Kidney capillary endothelial cell (primary cell): ENCODE measurements around the gene NEIL1.
"Not testable (repeated sequence)": the region's sequence is repeated elsewhere in the genome, so short reads cannot be mapped to it uniquely, and the experiment has no call there.

Experiments used
- DNase-seq: peaks from one replicate; pipeline ENCODE4 v3.0.0-alpha.2; 2018; ENCODE audit warnings: low spot score

Gene NEIL1, protein sequence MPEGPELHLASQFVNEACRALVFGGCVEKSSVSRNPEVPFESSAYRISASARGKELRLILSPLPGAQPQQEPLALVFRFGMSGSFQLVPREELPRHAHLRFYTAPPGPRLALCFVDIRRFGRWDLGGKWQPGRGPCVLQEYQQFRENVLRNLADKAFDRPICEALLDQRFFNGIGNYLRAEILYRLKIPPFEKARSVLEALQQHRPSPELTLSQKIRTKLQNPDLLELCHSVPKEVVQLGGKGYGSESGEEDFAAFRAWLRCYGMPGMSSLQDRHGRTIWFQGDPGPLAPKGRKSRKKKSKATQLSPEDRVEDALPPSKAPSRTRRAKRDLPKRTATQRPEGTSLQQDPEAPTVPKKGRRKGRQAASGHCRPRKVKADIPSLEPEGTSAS

DNA sequence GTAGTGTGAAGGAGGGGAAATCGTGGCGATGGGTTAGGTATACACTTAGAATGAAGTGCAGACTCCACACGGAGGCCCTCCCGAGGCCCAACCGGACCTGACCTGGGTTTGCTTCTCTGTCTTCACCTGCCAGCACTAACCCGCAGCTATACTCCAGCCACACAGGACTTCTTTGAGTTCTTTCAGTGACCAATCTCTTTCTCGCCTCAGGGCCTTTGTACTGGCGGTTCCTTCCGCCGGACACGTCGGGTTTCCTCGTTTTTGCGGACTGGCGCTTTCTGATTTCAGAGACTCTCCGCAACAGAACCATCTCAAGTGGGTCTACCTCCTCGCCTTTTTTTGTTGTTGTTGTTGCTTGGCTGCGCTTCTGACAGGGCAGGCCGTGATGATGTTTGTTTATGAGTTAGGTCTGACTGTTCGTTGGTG is at the start of gene NEIL1:
Gene NEIL1 (plus strand): TSS at position 244 of the 426 bp plus-strand sequence. CDS start 1,867 bp downstream, outside the sequence.
- no peak for DNase-seq

DNA sequence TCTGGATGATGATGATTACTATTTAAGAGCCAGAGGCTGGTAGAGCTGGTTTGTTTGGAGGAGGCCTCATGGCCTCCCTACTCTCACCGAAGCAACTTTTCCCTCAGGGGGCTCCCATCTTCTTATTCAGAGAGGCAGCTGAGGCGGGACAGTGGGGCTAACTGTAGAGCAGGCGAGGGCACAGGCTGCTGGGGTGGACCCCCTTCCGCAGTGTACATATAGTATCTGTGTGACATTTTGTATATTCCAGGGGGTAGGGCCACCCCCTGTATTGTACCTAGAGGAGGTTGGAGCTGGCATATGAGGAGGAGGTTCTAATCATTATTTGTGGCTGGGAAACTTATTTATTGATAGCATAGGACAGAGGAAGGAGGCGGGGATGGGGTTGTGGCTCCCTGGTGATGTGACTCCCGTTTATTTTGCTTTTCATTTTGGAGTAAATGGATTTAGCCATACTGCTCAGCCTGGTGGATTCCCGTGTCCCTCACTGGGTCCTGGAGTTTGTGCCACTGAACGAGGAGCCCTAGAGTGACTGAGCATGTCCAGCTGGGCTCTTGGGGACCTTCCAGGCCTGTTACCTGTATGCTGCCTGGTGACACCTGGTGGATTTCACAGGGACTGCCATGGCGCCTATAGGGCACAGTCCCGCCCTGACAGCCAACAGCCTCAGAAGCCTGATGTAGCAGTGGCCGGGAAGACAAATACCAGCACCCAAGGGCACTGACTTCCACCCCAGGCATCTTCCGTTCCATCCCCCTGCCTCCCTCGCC is 48.1 kb upstream of the NEIL1 start:
- DNase-seq, result not testable (repeated sequence)

DNA sequence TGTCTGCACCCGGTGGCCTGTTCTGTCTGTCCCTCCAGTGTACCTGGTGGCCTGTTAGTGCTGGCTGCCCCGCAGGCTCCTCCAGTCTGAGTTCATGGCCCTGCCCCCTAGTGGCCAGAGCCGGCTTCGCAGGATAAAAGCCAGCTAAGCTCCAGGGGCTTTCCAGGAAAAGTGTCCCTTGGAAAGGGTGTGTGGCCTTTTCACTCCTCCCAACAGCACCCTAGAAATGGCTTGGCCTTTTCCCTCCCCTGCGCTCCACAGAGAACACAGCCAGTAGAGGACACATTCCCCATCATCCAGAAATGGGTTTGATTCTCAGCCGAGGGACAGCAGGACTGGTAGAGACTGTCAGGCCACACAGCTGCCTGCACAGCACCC is 47.5 kb upstream of the NEIL1 start:
- not testable (repeated sequence) for DNase-seq

DNA sequence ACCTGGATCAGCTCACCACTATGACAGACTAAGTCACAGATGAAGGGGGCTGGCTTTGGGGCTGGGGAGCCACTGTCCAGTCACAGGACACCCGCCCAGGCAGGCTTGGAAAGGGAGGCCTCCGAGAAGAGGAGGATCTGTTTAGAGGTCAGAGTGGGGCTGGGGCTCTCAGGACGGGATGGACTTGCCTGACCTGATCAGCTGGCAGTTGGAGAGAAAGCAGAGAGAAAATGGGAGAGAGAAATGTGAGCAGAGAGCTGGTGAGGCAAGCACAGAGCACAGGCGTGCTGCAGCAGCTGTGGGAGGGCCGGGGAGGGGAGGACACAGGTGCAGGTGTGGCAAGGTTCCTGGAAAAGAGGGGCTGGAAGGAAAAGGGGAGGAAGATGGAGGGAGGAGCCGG is 46.8 kb upstream of the NEIL1 start:
- not testable (repeated sequence) for DNase-seq

DNA sequence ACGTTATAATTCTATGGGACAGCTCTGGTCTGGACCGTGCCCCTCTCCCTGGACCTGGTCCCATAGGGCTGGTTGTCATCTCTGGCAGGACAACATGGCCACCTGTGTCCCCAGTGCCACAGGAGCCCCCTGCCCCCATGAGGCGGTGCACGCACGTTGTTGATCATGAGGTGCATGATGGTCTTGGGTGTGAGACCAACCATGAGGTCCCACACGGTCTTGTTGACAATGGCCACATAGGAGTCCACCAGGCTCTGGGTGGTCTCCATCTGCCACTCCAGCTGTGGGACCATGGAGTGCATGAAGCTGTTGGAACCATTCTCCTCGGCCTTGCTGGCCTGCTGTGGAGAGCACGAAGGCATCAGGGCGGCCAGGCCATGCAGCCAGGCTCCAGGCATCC is 44.5 kb upstream of the NEIL1 start:
- no peak for DNase-seq

DNA sequence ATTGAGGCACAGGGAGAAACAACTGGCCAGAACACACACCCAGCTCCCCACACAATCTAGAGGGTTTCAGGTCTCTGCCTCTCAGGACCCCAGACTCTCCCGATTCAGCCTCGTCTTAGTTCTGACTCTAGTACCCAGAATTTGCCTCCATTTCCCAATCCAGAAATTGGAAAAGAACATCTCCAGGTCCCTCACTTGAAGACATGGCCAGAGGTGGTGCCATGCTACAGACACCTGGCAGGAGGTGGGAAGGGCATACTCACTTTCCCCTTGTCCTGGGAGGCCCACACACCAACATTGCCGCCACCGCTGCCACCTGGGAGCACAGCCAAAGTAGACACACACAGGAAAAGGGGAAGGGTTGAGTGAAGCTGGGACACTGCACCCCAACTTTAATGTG is 44.1 kb upstream of the NEIL1 start:
- DNase-seq, result not testable (repeated sequence)

DNA sequence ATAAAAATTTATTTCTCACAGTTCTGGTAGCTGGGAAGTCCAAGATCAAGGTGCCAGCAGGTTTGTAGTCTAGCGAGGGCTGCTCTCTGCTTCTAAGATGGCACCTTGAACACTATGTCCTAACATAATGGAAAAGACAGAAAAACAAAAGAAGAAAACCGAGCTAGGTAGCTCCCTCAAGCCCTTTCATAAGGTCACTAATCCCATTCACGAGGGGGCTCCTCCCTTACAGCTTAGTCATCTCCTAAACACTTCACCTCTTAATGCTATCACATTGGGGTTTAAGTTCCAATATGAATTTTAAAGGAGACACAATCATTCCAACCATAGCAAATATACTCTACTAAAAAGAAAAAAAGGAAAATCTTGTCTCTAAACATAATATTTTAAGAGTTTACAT is 40.7 kb upstream of the NEIL1 start:
- no peak for DNase-seq

DNA sequence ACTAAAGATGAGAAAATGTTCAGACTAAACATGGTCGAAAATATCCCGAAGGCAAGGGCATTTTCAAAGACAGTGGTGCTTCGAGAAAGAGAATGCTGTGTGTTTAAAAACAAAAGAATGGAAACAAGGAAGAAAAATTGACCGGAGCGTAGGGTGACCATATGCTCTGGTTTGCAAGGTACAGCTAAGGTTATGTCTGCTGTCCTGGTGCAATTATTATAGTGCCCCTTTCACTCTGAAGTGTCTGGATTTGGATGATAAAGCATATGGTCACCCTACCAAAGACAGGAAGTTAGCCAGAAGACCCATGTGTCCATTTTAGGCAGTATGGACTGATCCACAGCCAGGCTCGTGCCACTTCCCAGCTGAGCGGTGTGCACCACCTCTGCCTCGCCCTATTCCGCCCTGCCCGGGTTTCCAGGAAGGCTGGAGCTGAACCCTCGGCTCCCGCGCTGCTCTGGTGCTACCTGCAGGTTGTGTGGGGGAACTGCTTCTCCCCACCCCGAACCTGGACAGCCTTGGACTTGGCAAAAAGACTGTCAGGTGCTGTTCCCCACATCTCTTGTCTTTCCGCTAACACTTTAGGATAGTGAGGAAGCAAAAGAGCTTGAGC is 39.0 kb upstream of the NEIL1 start:
- DNase-seq, result peak; percentile 29

DNA sequence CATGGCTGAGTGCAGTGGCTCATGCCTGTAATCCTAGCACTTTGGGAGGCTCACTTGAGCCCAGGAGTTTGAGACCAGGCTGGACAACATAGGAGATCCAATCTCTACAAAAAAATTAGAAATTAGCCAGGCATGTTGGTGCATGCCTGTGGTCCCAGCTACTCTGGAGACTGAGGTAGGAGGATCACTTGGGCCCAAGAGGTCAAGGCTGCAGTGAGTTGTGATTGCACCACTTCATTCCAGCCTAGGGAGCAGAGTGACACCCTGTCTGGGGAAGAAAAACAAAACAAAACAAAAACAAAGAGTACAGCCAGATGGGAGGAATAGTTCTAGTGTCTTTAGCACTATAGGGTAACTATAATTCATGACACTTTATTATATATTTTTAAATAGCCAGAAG is 37.1 kb upstream of the NEIL1 start:
- no peak for DNase-seq

DNA sequence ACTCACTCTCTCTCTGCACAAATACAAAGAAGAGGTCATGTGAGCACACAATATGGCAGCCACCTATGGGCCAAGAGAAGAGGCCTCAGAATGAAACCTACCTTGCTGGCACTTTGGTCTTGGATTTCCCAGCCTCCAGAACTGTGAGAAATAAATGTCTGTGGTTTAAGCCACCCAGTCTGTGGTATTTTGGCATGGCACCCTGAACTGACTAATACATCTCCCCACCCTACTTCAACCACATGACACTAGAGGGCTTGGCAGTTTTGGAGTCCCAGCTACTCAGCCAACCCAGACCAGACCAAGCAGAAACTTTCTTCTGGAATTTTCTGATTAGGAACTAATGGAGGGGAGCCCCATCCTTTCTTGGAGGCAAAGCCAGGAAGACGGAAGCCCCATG is 34.3 kb upstream of the NEIL1 start:
- DNase-seq, result not testable (repeated sequence)

DNA sequence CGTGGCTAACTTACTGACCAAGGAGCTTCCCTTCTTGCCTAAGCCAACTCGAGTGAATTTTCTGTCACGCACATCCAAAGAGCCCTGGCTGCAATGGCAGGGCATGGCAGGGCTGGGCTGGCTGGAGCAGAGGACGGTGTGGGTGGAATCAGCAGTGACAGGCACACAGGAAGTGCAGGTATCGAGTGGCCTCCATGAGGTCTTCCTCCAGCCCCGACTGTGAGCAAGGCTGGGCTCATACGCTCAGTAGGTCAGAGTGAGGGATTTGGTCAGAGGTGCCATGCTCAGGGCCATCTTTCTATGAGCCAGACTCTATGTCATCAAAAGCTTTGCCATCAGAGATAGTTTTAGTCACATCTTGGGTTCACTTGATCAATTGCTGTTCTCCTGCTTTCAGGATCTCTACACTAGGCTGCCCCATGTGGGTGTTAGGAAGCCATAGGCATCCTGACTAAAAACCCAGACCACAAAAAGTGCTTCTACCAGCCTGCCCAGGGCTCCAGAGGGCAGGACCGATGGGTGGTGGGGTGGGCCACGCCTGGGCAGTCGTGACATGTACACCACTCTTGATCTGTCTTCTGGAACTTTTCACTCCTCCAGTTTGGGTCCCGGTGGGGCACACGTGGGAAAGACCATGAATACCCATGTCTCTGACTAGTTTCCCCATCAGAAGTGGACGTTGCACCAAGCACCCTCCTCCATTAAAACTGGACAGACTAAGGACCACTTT is 33.6 kb upstream of the NEIL1 start:
- DNase-seq, result no peak

DNA sequence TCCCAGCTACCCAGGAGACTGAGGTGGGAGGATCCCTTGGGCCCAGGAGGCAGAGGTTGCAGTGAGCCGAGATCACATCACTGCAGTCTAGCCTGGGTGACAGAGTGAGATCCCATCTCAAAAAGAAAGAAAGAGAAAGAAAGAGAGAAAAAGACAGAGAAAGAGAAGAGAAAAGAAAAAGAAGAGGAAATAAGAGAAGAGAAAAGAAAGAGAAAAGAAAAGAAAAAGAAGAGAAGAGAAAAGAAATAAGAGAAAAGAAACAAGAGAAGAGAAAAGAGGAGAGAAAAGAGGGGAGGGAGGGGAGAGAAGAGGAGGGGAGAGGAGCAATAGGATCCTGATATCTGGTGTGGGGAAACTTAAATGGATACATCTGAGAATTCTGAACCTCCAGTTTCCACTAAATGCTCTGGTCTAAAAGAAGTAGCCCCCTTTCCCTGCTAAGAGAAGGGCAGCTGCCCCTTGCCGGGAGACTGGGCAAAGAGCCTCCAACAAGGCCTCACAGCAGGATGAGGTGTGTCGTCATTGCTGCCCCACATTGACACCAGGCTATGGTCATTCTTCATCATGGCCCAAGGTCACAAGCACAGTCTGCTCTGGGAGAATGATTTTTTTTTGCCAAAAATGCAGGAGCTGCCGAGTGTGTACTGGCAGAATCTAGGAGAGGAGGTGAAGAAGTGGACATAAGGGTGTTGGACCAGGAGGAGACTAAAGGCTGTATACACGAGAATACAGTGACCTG is 32.1 kb upstream of the NEIL1 start:
- no peak for DNase-seq

DNA sequence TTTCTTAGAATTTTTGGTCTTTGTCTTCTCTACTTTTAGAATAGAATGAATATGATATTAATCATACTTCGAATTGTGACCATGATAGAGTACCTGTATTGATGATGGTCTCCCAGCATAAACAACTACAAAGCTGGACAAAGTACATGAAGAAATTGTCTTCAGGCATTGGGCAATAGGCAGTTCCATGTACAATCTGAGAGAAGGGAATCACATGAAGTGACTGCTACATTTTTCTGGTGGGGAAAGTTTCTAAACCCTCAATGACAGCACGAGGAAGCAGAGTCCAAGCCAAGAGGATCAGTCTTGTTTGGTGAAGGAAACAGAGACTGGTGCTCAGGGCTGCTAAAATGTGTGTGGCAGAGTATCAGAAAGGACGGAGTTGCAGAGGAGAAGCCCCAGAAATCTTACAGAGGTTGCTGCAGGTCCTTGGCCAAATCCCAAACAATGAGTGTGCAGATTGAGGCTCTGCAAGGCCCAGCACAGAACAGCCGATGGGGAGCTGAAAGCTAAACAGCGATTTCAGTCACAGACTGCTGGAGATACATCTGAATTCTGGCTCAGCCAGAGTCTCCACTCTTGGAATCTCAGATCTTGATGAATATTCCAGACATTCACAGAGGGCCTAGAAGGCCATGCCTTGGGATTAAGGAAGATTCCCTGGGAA is 27.5 kb upstream of the NEIL1 start:
- DNase-seq, result not testable (repeated sequence)

DNA sequence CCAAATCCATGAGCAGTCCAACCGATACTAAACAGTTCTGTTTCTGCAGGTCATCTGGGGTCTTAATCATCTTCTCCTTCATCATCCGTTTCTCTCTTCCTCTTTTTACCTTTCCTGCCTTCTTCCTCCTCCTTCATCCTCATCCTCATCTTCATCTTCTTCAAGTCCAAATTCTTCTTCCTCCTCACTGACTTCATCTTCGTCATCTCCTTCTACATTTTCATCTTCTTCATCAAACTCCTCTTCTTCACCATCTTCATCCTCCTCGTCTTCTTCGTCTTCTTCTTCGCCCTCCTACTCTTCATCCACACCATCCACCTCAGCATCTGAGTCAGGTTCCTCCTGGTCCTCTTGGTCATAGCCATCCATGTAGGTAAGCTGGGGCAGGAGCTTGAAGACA is 25.1 kb upstream of the NEIL1 start:
- DNase-seq, result no peak

DNA sequence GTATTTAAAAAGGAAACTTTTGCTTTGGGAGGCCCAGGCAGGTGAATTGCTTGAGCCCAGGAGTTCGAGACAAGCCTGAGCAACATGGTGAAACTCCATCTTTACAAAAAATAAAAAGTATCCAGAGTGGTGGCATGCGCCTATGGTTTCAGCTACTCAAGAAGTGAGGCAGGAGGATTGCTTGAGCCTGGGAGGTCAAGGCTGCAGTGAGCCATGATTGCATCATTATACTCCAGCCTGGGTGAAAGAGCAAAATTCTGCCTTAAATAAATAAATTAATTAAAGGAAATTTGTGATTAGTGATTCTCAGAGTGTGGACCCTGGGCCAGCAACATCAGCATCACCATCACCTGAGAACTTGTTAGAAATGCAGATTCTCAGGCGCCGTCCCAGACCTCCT is 20.9 kb upstream of the NEIL1 start:
- no peak for DNase-seq

DNA sequence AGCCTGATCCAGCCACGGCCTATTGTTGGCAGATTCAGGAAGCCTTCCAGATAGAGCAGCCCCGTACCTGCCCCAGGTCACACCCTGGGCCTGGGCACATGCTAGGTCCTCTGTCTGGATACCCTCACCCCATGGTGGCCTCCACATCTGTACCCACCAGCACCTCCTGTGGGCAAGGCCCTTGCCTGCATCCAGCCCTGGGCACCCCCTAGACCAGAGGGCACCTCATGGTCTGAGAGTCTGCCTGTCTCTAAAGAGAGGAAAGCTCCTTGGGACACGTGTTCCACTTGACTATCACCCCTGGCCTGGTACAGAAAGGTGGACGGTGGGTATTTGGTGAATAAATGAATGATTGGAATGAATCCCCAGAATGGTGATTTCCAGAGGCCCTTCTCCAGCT is 19.8 kb upstream of the NEIL1 start:
- DNase-seq, result no peak

DNA sequence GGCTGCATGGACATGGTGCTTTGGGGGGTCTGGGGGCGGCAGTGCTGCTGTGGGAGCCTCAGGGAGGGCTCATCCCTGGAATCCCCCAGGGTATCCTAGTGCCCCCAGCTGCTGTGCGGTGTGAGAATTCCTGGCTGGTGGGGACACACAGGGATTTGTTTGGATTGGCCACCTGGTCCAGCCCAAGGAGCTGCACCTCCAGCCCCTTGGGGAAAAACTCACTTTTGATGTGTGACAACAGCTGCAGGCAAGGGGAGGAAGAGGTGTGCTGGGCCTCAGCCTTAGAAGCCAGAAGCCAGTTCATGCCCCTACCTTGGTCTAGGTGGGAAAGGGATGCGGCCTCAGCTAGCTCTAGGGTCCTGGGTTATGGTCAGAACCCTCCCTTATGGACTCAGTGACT is 19.3 kb upstream of the NEIL1 start:
- DNase-seq, result no peak

DNA sequence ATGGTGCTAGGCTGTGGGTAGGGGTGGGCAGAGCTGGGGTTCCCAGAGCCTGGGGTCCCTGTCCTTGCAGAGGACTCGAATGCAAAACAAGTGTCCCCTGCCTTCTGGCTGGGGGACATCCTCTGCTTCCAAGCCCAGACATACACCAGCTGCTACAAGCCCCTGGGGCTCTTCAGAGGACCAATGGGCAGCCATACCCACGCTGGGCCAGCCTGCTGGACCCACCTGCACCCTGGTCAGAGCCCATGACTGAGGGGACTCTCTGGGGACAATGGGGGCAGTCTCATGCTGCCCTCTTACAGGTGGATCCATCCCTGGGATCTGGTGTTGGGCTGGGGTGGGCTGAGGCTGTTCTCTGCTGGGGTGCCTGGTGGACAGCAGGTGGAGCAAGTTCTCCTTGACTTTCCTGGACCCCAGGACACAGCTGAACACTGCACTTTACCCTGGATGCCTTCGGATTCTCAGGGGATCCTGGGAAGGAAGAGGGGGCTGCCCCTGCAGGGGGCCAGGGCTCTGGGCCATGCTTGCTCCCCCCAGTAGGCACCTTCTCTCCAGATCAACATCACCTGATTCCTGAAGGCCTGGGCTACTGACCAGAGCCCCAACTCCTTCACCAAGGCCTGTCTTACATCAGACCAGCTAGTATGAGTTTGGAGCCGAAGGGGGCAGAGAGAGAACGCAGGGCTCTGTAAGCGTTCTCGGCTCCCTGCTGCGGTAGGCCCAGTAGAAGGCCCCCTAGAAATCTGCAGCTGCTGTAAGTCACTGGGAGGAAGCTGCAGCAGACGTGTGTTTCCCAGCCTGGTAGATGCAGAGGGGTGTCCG is 18.1 kb upstream of the NEIL1 start:
- DNase-seq, result no peak

DNA sequence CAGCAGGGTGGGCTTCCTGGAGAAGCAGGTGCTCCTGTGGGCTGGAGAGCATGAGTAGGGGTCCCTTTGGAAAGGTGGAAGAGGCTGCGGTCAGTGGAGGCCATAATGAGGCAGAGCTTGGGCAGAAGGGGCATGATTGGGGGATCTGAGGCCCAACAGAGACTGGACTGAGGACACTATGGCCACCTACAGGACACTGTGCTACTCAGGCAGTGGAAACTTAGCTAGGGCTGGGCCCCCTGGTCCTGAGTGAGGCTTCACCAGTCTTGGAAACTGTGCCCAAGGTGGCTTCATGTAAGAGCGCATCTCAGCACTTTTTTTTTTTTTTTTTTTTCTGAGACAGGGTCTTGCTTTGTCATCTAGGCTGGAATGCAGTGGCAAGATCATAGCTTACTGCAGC is 17.3 kb upstream of the NEIL1 start:
- no peak for DNase-seq

DNA sequence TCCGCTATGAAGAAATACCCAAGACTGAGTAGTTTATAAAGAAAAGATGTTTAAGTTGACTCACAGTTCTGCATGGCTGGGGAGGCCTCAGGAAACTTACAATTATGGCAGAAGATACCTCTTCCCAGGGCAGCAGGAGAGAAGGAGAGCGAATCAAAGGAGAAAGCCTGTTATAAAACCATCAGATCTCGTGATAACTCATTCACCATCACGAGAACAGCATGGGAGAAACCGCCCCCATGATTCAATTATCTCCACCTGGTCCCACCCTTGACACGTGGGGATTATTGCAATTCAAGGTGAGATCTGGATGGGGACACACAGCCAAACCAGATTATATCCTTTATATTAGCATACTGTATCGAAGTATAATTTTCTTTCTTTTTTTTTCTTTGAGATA is 14.7 kb upstream of the NEIL1 start:
- not testable (repeated sequence) for DNase-seq
